ENCODE results near the gene DGKI.

DNA sequence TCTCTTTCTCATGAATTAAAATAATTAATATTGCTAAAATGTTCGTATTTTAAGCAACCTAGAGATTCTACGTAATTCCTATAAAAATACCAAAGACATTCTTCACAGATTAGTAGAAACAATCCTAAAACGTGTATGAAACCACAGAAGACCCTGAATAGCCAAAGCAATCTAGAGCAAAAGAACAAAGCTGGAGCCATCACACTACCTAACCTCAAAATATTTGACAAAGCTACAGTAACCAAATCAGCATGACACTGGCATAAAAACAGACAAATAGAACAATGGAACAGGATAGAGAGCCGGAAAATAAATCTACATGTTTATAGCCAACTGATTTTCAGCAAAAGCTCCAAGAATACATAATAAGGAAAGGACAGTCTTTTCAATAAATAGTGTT is 397.8 kb downstream of the DGKI start:
- TF ChIP-seq, protein P1, sequence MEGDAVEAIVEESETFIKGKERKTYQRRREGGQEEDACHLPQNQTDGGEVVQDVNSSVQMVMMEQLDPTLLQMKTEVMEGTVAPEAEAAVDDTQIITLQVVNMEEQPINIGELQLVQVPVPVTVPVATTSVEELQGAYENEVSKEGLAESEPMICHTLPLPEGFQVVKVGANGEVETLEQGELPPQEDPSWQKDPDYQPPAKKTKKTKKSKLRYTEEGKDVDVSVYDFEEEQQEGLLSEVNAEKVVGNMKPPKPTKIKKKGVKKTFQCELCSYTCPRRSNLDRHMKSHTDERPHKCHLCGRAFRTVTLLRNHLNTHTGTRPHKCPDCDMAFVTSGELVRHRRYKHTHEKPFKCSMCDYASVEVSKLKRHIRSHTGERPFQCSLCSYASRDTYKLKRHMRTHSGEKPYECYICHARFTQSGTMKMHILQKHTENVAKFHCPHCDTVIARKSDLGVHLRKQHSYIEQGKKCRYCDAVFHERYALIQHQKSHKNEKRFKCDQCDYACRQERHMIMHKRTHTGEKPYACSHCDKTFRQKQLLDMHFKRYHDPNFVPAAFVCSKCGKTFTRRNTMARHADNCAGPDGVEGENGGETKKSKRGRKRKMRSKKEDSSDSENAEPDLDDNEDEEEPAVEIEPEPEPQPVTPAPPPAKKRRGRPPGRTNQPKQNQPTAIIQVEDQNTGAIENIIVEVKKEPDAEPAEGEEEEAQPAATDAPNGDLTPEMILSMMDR (IDR thresholded peaks at IDR 0.05) = no peak
- no peak for TF ChIP-seq POLR2AphosphoS5 (IDR thresholded peaks at IDR 0.05)

Data from stomach (tissue), 4 donors.